Mesothelial cell of epicardium (in vitro differentiated cells): Measurements from ENCODE around the gene HHIP. TPM values are rescaled to one million over a fixed set of nuclear protein-coding genes. Genes with fewer than 3 reads are reported as not detected.
A peak's percentile ranks its signal among the peaks of the same experiment; 100 is the strongest.

Source experiments
- DNase-seq, 2 experiments: peaks; one replicate each; pipeline ENCODE4 v3.0.0; 2021; ENCODE audit warnings: low spot score in 2 of 2; ENCODE audit not compliant: unreplicated experiment in 2 of 2
- H3K27ac Mint-ChIP-seq: 2 replicates; pipeline ENCODE4 v1.8.0; 2021; ENCODE audit warnings: mixed read lengths
- H3K27me3 Mint-ChIP-seq: 2 replicates; pipeline ENCODE4 v1.8.0; 2021; ENCODE audit warnings: low read depth, mixed read lengths
- H3K36me3 Mint-ChIP-seq: 2 replicates; pipeline ENCODE4 v1.8.0; 2021; ENCODE audit warnings: mixed read lengths
- H3K4me1 Mint-ChIP-seq: 2 replicates; pipeline ENCODE4 v1.8.0; 2021; ENCODE audit warnings: mixed read lengths
- H3K4me3 Mint-ChIP-seq: 2 replicates; pipeline ENCODE4 v1.8.0; 2021; ENCODE audit warnings: mild to moderate bottlenecking, moderate library complexity, mixed read lengths
- H3K9me3 Mint-ChIP-seq: 2 replicates; pipeline ENCODE4 v1.8.0; 2021; ENCODE audit warnings: mixed read lengths
- CTCF ChIP-seq: fragments of 200-600 bp; sonication (generic); IDR thresholded peaks from one replicate; pipeline ENCODE4 v1.5.0; 2021; ENCODE audit warnings: antibody characterized with exemption; ENCODE audit not compliant: unreplicated experiment
- total RNA-seq: library from RNA; stranded (reverse); gene quantifications from 3 replicates; pipeline ENCODE4 v1.2.1, GENCODE V29; 2021

The HHIP gene
- total RNA-seq, 1 donor from 2014 or later = 4.0 TPM

GRCh38 chr4:144621681-144622080 lies 24.3 kb upstream of the HHIP start:
- DNase-seq = no peak
- TF ChIP-seq CTCF = no peak
- Mint-ChIP-seq H3K4me3 (no peak overlapping the region), H3K36me3 (no peaks in the 10 kb centered on the region), H3K9me3 (peaks cover 7% of the 10 kb centered on the region), H3K27me3 (no peaks in the 10 kb centered on the region), H3K4me1 (no peaks in the 10 kb centered on the region), H3K27ac (no peak overlapping the region)

GRCh38 chr4:144627663-144628076 lies 18.3 kb upstream of the HHIP start:
- Mint-ChIP-seq H3K4me3 (no peak overlapping the region), H3K36me3 (no peaks in the 10 kb centered on the region), H3K4me1 (peaks cover 6% of the 10 kb centered on the region), H3K9me3 (no peaks in the 10 kb centered on the region), H3K27ac (no peak overlapping the region), H3K27me3 (no peaks in the 10 kb centered on the region)
- DNase-seq = no peak
- no peak for TF ChIP-seq CTCF

GRCh38 chr4:144633215-144633614 lies 12.7 kb upstream of the HHIP start:
- Mint-ChIP-seq H3K9me3 (peaks cover 20% of the 10 kb centered on the region), H3K4me3 (no peak overlapping the region), H3K36me3 (no peaks in the 10 kb centered on the region), H3K27me3 (no peaks in the 10 kb centered on the region), H3K27ac (no peak overlapping the region), H3K4me1 (peaks cover 6% of the 10 kb centered on the region)
- TF ChIP-seq CTCF = no peak
- DNase-seq = no peak

- Mint-ChIP-seq H3K36me3 (no peaks in the 10 kb centered on the region), H3K4me3 (no peak overlapping the region), H3K9me3 (peaks cover 28% of the 10 kb centered on the region), H3K4me1 (no peaks in the 10 kb centered on the region), H3K27me3 (no peaks in the 10 kb centered on the region), H3K27ac (no peak overlapping the region)
- TF ChIP-seq CTCF = no peak
- no peak for DNase-seq
These were observed 10.8 kb upstream of the HHIP start for GRCh38 chr4:144634978-144635747.

GRCh38 chr4:144644368-144645101 lies 1.4 kb upstream of the HHIP start:
- H3K4me1 Mint-ChIP-seq = peaks cover 22% of the 10 kb centered on the region
- H3K36me3 Mint-ChIP-seq = no peaks in the 10 kb centered on the region
- H3K27ac Mint-ChIP-seq = no peak overlapping the region
- no peak for TF ChIP-seq CTCF
- no peak for DNase-seq
- peak overlapping the region; percentile 33 for H3K4me3 Mint-ChIP-seq
- H3K9me3 Mint-ChIP-seq = no peaks in the 10 kb centered on the region
- H3K27me3 Mint-ChIP-seq = peaks cover 33% of the 10 kb centered on the region
